Smooth muscle cell (in vitro differentiated cells): ENCODE data around the gene DNAAF8. TPM values are rescaled to one million over a fixed set of nuclear protein-coding genes. Genes with fewer than 3 reads are reported as not detected.

Source experiments
- DNase-seq: peaks from one replicate; lab custom pipeline; 2025; ENCODE audit not compliant: unreplicated experiment; lab: John Stamatoyannopoulos, UW
- H2AFZ ChIP-seq: fragments of 200-600 bp; sonication (generic); 2 replicates; pipeline ENCODE4 v1.6.0; 2016; ENCODE audit warnings: antibody characterized with exemption, low read depth, mild to moderate bottlenecking
- H3F3A ChIP-seq: fragments of 200-600 bp; sonication (generic); 2 replicates; pipeline ENCODE4 v1.6.0; 2017; ENCODE audit warnings: antibody characterized with exemption, low read depth
- H3K27ac ChIP-seq: fragments of 200-600 bp; sonication (generic); 2 replicates; pipeline ENCODE4 v1.5.1; 2016; ENCODE audit warnings: low read depth, mild to moderate bottlenecking
- H3K27me3 ChIP-seq: fragments of 200-600 bp; sonication (generic); 2 replicates; pipeline ENCODE4 v1.6.1; 2016; ENCODE audit warnings: low read depth, mild to moderate bottlenecking
- H3K36me3 ChIP-seq: fragments of 200-600 bp; sonication (generic); 2 replicates; pipeline ENCODE4 v1.5.1; 2016; ENCODE audit warnings: low read depth
- H3K4me1 ChIP-seq: fragments of 200-600 bp; sonication (generic); 2 replicates; pipeline ENCODE4 v1.5.1; 2016; ENCODE audit warnings: low read depth
- H3K4me2 ChIP-seq: fragments of 200-600 bp; sonication (generic); 2 replicates; pipeline ENCODE4 v1.6.0; 2016; ENCODE audit warnings: mild to moderate bottlenecking
- H3K4me3 ChIP-seq: fragments of 200-600 bp; sonication (generic); 2 replicates; pipeline ENCODE4 v1.5.1; 2016; ENCODE audit warnings: mild to moderate bottlenecking
- H3K79me2 ChIP-seq: fragments of 200-600 bp; sonication (generic); 2 replicates; pipeline ENCODE4 v1.6.0; 2016; ENCODE audit warnings: low read depth, mild to moderate bottlenecking
- H3K9ac ChIP-seq: fragments of 200-600 bp; sonication (generic); 2 replicates; pipeline ENCODE4 v1.6.0; 2016; ENCODE audit warnings: low read depth
- H3K9me3 ChIP-seq: fragments of 200-600 bp; sonication (generic); replicated peaks from 2 replicates; pipeline ENCODE4 v1.5.1; 2016; ENCODE audit warnings: low read depth
- H4K20me1 ChIP-seq: fragments of 200-600 bp; sonication (generic); 2 replicates; pipeline ENCODE4 v1.6.0; 2016; ENCODE audit warnings: low read depth
- CTCF ChIP-seq: fragments of 200-600 bp; sonication (generic); IDR thresholded peaks from 2 replicates; pipeline ENCODE4 v1.5.1; 2017; ENCODE audit warnings: borderline replicate concordance, mild to moderate bottlenecking, antibody characterized with exemption; ENCODE audit not compliant: insufficient read depth, poor library complexity, severe bottlenecking
- WGBS: methylation state at CpG from one replicate; pipeline ENCODE4 v1.1.7; 2016; ENCODE audit warnings: low lambda C conversion rate; 5-methylcytosine and 5-hydroxymethylcytosine counted together
- polyA plus RNA-seq: library from polyadenylated mRNA; unstranded; fragments of >200 nt; fragmentation: Nextera tagmentation; extraction: Ambion mirVana; gene quantifications from 2 replicates; pipeline ENCODE4 v1.2.1, GENCODE V29; 2016
- total RNA-seq: library from RNA; depleted of rRNA; stranded (reverse); fragments of >200 nt; gene quantifications from 2 replicates; pipeline ENCODE4 v1.2.3, GENCODE V29; 2014

The DNAAF8 gene
- total and polyA plus RNA-seq, 2 experiments from 2014 or later = 2.9 TPM; not detected in 1

GRCh38 chr16:4696905-4697847 is 37.2 kb upstream of the DNAAF8 start:
- no peak for DNase-seq

GRCh38 chr16:4697848-4698291 is 36.5 kb upstream of the DNAAF8 start:
- no peaks in the 10 kb centered on the region for H3K4me1 ChIP-seq
- peaks cover 12% of the 10 kb centered on the region for H4K20me1 ChIP-seq
- TF ChIP-seq CTCF = no peak
- no peaks in the 10 kb centered on the region for H3K36me3 ChIP-seq
- peaks cover 2% of the 10 kb centered on the region for H3F3A ChIP-seq
- WGBS = 92% methylated on average over 9 of the region's 9 CpGs
- no peaks in the 10 kb centered on the region for H3K27me3 ChIP-seq
- no peak overlapping the region for H3K9ac ChIP-seq
- H3K79me2 ChIP-seq = no peaks in the 10 kb centered on the region
- H2AFZ ChIP-seq = no peak overlapping the region
- no peaks in the 10 kb centered on the region for H3K9me3 ChIP-seq
- H3K27ac ChIP-seq = no peak overlapping the region
- H3K4me2 ChIP-seq = no peak overlapping the region
- H3K4me3 ChIP-seq = no peak overlapping the region
- no peak for DNase-seq

More at GRCh38 chr16:4696905-4697847, 37.2 kb upstream of the DNAAF8 start:
- Histone ChIP-seq H3K4me3 (no peak overlapping the region), H3F3A (peaks cover 9% of the 10 kb centered on the region), H2AFZ (no peak overlapping the region), H3K9me3 (no peaks in the 10 kb centered on the region), H4K20me1 (peaks cover 11% of the 10 kb centered on the region), H3K27ac (no peak overlapping the region), H3K9ac (no peak overlapping the region), H3K79me2 (no peaks in the 10 kb centered on the region), H3K4me2 (no peak overlapping the region), H3K36me3 (no peaks in the 10 kb centered on the region), H3K27me3 (no peaks in the 10 kb centered on the region), H3K4me1 (no peaks in the 10 kb centered on the region)
- 95% methylated on average over 33 of the region's 33 CpGs for WGBS
- TF ChIP-seq CTCF = no peak

- Histone ChIP-seq H3K4me2 (no peak overlapping the region), H3F3A (no peaks in the 10 kb centered on the region), H3K4me1 (no peaks in the 10 kb centered on the region), H3K27ac (no peak overlapping the region), H2AFZ (no peak overlapping the region), H3K9ac (no peak overlapping the region), H3K79me2 (no peaks in the 10 kb centered on the region), H3K36me3 (no peaks in the 10 kb centered on the region), H3K9me3 (no peaks in the 10 kb centered on the region), H3K27me3 (no peaks in the 10 kb centered on the region), H3K4me3 (no peak overlapping the region), H4K20me1 (peaks cover 12% of the 10 kb centered on the region)
- no peak for TF ChIP-seq CTCF
- no peak for DNase-seq
- 98% methylated on average over 29 of the region's 36 CpGs for WGBS
Measured at GRCh38 chr16:4698321-4699045, 35.9 kb upstream of the DNAAF8 start.
